Metanephros (tissue), 2 donors: Measurements from ENCODE around the gene ZNF462. TPM values are rescaled to one million over a fixed set of nuclear protein-coding genes. Genes with fewer than 3 reads are reported as not detected.

Experiments used
- small RNA-seq: library from RNA; depleted of rRNA; stranded (forward); fragments of <200 nt; gene quantifications from one replicate; pipeline ENCODE3, GENCODE V24; 2014; ENCODE audit warnings: low replicate concordance
- total RNA-seq: library from RNA; depleted of rRNA; stranded (reverse); fragments of >200 nt; gene quantifications from one replicate; pipeline ENCODE4 v1.2.3, GENCODE V29; 2014

Gene ZNF462
- 61.2 TPM for total RNA-seq

GRCh38 chr9:106862821-106863720 is at the start of gene ZNF462:
TSS of gene ZNF462 (plus strand) at chr9:106863166. CDS start at chr9:106923384, 60,218 bp downstream.

Small RNAs within 50 kb of the gene (small RNA-seq; reads per million reads assigned to genes)
- not detected for gene RNA5SP292
